C4-2B (cell line): ENCODE data around the gene TPO.

Experiments
- H3K27ac ChIP-seq: fragments of 450-650 bp; 2 replicates; pipeline ENCODE4 v1.5.1; 2017
- CTCF ChIP-seq: fragments of 450-650 bp; conservative IDR thresholded peaks from 2 replicates; pipeline ENCODE4 v1.5.1; 2017; ENCODE audit warnings: mild to moderate bottlenecking
- ZFX ChIP-seq: fragments of 450-650 bp; IDR thresholded peaks from 2 replicates; pipeline ENCODE4 v1.6.1; 2017

TPO gene

GRCh38 chr2:1585635-1586034, 172.4 kb downstream of the TPO start:
- no peak overlapping the region for H3K27ac ChIP-seq
- TF ChIP-seq CTCF = no peak
- TF ChIP-seq ZFX = no peak

- no peak overlapping the region for H3K27ac ChIP-seq
- TF ChIP-seq CTCF (no peak), ZFX (no peak)
Observed at GRCh38 chr2:1586251-1586922, 173.1 kb downstream of the TPO start.

- TF ChIP-seq CTCF = no peak
- TF ChIP-seq ZFX = no peak
- H3K27ac ChIP-seq = no peak overlapping the region
Observed at GRCh38 chr2:1586923-1587840, 173.9 kb downstream of the TPO start.

GRCh38 chr2:1588051-1588977, 175.1 kb downstream of the TPO start:
- TF ChIP-seq ZFX = no peak
- no peak for TF ChIP-seq CTCF
- H3K27ac ChIP-seq = no peak overlapping the region

GRCh38 chr2:1588978-1589621, 175.8 kb downstream of the TPO start:
- H3K27ac ChIP-seq = no peak overlapping the region
- TF ChIP-seq ZFX (no peak), CTCF (no peak)

- TF ChIP-seq ZFX = no peak
- no peak for TF ChIP-seq CTCF
Observed at GRCh38 chr2:1590596-1591460, 177.6 kb downstream of the TPO start.

More at GRCh38 chr2:1590596-1591460, 177.6 kb downstream of the TPO start:
- H3K27ac ChIP-seq = no peak overlapping the region
